BJ (cell line): Measurements from ENCODE around the gene AKAP10. TPM values are rescaled to one million over a fixed set of nuclear protein-coding genes. Genes with fewer than 3 reads are reported as not detected.
"Not testable (repeated sequence)": the region's sequence is repeated elsewhere in the genome, so short reads cannot be mapped to it uniquely, and the experiment has no call there.

Source experiments
- CTCF ChIA-PET: fragments of 350-600 bp; formaldehyde crosslinking; extraction: SDS; loops from one replicate; lab custom pipeline; 2021; ENCODE audit warnings: antibody characterized with exemption, inconsistent platforms; lab: Yijun Ruan, JAX
- POLR2A ChIA-PET: fragments of 300-600 bp; sonication (Branson Sonifier 250); formaldehyde crosslinking; extraction: SDS; loops from one replicate; lab custom pipeline; 2021; ENCODE audit warnings: antibody characterized with exemption; lab: Charles Lee
- DNase-seq: peaks from one replicate; pipeline ENCODE4 v3.0.0-alpha.2; 2011; ENCODE audit warnings: low read depth
- H3K27me3 ChIP-seq: 2 replicates; pipeline ENCODE4 v1.6.0; 2011; ENCODE audit warnings: low read length; ENCODE audit not compliant: control insufficient read depth, insufficient read depth
- H3K36me3 ChIP-seq: 2 replicates; pipeline ENCODE4 v1.5.1; 2011; ENCODE audit warnings: low read length; ENCODE audit not compliant: control insufficient read depth, insufficient read depth
- H3K4me3 ChIP-seq: 2 replicates; pipeline ENCODE4 v1.5.1; 2011; ENCODE audit warnings: low read depth, mild to moderate bottlenecking, control low read depth, low read length
- polyA plus RNA-seq: library from polyadenylated mRNA; depleted of rRNA; stranded (reverse); fragments of >200 nt; gene quantifications from 2 replicates; pipeline ENCODE4 v1.2.3, GENCODE V29; 2011
- TF ChIP-seq, protein P1 (sequence below): IDR thresholded peaks from 2 replicates; pipeline ENCODE4 v1.5.1; 2011; ENCODE audit warnings: low read depth, mild to moderate bottlenecking, control low read depth, inconsistent platforms, low read length, moderate library complexity; ENCODE audit not compliant: insufficient read depth

Gene AKAP10
- polyA plus RNA-seq, 1 experiment, result 20.7 TPM

DNA sequence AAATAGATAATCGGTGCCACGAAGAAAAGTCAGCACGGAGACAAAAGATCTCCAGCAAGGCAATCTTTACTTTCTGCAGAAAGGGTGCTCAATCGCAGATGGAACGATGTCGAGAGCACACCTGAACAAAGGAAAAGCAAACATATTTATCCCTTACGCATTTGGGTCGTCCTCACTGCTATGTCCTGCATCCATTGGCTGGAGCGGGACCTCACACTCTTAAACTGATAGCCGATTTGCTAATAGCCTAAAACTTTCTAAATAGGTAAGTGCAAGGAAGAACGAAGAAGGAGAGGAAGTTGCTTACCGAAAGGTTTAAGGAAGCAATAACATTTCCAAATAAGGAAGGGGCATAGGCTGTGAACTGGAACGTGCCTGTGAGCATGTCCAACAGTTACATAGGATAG lies 1.2 kb upstream of the AKAP10 start:
- ChIA-PET POLR2A (no interaction called here), CTCF (no interaction called here)
- TF ChIP-seq, protein P1, sequence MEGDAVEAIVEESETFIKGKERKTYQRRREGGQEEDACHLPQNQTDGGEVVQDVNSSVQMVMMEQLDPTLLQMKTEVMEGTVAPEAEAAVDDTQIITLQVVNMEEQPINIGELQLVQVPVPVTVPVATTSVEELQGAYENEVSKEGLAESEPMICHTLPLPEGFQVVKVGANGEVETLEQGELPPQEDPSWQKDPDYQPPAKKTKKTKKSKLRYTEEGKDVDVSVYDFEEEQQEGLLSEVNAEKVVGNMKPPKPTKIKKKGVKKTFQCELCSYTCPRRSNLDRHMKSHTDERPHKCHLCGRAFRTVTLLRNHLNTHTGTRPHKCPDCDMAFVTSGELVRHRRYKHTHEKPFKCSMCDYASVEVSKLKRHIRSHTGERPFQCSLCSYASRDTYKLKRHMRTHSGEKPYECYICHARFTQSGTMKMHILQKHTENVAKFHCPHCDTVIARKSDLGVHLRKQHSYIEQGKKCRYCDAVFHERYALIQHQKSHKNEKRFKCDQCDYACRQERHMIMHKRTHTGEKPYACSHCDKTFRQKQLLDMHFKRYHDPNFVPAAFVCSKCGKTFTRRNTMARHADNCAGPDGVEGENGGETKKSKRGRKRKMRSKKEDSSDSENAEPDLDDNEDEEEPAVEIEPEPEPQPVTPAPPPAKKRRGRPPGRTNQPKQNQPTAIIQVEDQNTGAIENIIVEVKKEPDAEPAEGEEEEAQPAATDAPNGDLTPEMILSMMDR, result no peak
- no peaks in the 10 kb centered on the region for H3K27me3 ChIP-seq
- DNase-seq, result no peak
- no peak overlapping the region for H3K4me3 ChIP-seq
- H3K36me3 ChIP-seq, result no peaks in the 10 kb centered on the region

DNA sequence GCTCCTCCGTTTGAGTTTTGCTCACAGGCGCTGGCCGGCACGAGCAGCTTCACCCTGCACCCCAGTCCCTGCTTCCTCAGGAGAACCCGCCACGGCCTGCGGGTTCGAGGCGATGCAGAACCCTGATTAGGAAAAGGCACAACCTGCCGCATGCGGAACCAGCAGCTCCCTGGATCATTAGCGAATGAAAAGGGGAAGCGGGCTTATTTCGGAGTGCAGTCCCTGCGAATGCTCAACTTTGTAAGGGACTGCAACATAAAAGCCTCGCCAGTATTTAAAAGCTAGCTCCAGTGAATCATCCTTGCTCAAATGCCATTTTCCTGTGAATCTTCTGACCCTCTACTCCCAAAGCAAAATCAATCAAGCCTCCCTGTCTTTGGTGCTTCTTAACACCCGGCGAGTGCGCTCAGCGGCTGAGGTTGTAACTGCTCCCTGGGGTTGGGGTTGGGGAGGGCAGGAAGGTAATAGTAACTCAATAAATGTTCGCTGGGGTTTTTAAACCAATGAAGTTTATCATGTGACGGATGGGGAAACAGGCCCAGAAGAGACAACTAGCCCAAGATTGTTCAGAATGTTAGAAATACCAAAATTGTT lies 678 bp upstream of the AKAP10 start:
- H3K36me3 ChIP-seq, result no peaks in the 10 kb centered on the region
- DNase-seq, result no peak
- ChIA-PET POLR2A (no interaction called here), CTCF (interaction anchor here (0.9 to 1.5 kb wide), 5 partner anchors 10 to 249 kb away, joined by 3 to 4 read pairs (median 3); no protein-coding TSS in a partner anchor)
- H3K27me3 ChIP-seq, result no peaks in the 10 kb centered on the region
- TF ChIP-seq, protein P1, result no peak
- H3K4me3 ChIP-seq, result peak overlapping the region; percentile 68

DNA sequence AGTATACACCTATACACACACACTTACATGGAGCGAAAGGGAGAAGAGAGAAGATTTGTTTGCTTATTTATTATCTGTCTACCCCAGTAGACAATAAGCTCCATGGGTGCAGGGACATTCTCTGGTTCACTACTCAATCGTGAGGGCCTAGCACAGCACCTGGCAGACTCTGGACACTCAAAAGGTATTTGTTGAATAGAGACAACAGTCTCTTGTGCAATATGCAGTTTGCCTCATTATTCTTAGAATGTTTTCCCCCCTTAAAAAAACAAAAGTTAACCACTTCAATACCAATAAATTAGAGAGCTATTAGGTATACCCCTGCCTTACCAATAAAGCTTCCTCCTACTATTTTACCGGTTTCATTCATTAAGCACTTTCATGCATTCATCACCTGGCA lies 2.0 kb downstream of the AKAP10 start:
- Histone ChIP-seq H3K36me3 (peaks cover 1% of the 10 kb centered on the region), H3K4me3 (no peak overlapping the region), H3K27me3 (no peaks in the 10 kb centered on the region)
- DNase-seq, result no peak
- ChIA-PET CTCF (interaction anchor here (0.7 to 1.7 kb wide), 2 partner anchors 33 to 96 kb away, joined by 3 to 5 read pairs; partner anchors contain the start of gene SPECC1), POLR2A (no interaction called here)
- TF ChIP-seq, protein P1, result no peak

- no peak overlapping the region for H3K4me3 ChIP-seq
- CTCF ChIA-PET, result interaction anchor here (1.0 kb wide), 1 partner anchor 9 kb away, joined by 4 read pairs; no protein-coding TSS in a partner anchor
- H3K36me3 ChIP-seq, result peaks cover 1% of the 10 kb centered on the region
- no peaks in the 10 kb centered on the region for H3K27me3 ChIP-seq
- TF ChIP-seq, protein P1, result no peak
- no peak for DNase-seq
- POLR2A ChIA-PET, result no interaction called here
These were observed 4.5 kb downstream of the AKAP10 start for GRCh38 chr17:19973156-19973555.

- H3K36me3 ChIP-seq, DNase-seq, H3K4me3 ChIP-seq, POLR2A ChIA-PET, CTCF ChIA-PET, H3K27me3 ChIP-seq: not testable (repeated sequence)
These were observed 14.7 kb downstream of the AKAP10 start for GRCh38 chr17:19962954-19963353.

DNA sequence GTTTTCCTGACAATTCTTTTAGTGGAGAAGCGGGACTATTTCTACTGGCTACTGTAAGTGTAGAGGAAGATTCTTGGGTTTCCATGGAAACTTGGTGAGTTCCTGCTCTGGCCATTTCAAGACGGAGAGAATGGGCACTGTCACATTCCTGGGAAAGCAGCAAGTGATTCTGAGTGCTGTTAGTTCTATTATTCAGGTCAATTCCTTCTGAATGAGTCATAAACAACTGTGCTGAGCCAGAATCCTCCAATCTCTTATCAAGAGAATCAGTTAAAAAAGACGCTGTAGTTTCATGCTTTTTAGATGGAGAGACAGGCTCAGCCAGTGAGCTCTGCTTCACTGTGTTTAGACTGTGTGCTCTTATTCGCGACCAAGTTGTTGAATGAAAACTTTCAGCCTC lies 19.6 kb downstream of the AKAP10 start:
- POLR2A ChIA-PET, result no interaction called here
- Histone ChIP-seq H3K36me3 (0 out of 2 replicates have a peak, but pooled peaks cover 1% of the 10 kb centered on the region), H3K4me3 (no peak overlapping the region)

More for the DNA sequence above, 19.6 kb downstream of the AKAP10 start:
- TF ChIP-seq, protein P1, result no peak
- no peaks in the 10 kb centered on the region for H3K27me3 ChIP-seq
- CTCF ChIA-PET, result no interaction called here
- peak; percentile 86 for DNase-seq
